Thyroid gland (tissue), 4 donors: Measurements from ENCODE around the gene RFTN1. TPM values are rescaled to one million over a fixed set of nuclear protein-coding genes. Genes with fewer than 3 reads are reported as not detected.
A peak's percentile ranks its signal among the peaks of the same experiment; 100 is the strongest.

Experiments
- DNase-seq, 2 donors: peaks; one replicate each; pipeline ENCODE4 v3.0.0-alpha.2; 2019
- H3K27ac ChIP-seq, 3 donors: fragments of 200-600 bp; sonication (generic); 1 replicate in 2 of 3; 2 replicates in 1 of 3; pipeline ENCODE4 v1.5.1; 2016 to 2019; ENCODE audit warnings: mild to moderate bottlenecking in 1 of 3, moderate library complexity in 1 of 3
- H3K27me3 ChIP-seq: fragments of 200-600 bp; sonication (generic); one replicate; pipeline ENCODE4 v1.5.1; 2019
- H3K36me3 ChIP-seq, 2 donors: fragments of 200-600 bp; sonication (generic); one replicate each; pipeline ENCODE4 v1.5.1; 2016 to 2019
- H3K4me1 ChIP-seq, 2 donors: fragments of 200-600 bp; sonication (generic); one replicate each; pipeline ENCODE4 v1.5.1; 2017 to 2019
- H3K4me3 ChIP-seq, 3 donors: fragments of 200-600 bp; sonication (generic); replicated peaks in 1 of 3; 1 replicate in 2 of 3; 2 replicates in 1 of 3; pipeline ENCODE4 v1.5.1; 2016; ENCODE audit warnings: mild to moderate bottlenecking in 1 of 3
- H3K9me3 ChIP-seq: fragments of 200-600 bp; sonication (generic); one replicate; pipeline ENCODE4 v1.5.1; 2017
- CTCF ChIP-seq, 6 experiments: fragments of 200-600 bp in 3 of 6; fragments of 450-650 bp in 3 of 6; sonication (generic) in 3 of 6; IDR thresholded peaks; one replicate each; pipeline ENCODE4 v1.5.1; 2016 to 2019; ENCODE audit warnings: antibody characterized with exemption in 6 of 6, mild to moderate bottlenecking in 2 of 6, inconsistent platforms in 1 of 6, moderate library complexity in 1 of 6
- POLR2A ChIP-seq, 2 donors: fragments of 450-650 bp; IDR thresholded peaks; one replicate each; pipeline ENCODE4 v1.6.1; 2017; ENCODE audit warnings: antibody characterized with exemption in 2 of 2, mild to moderate bottlenecking in 2 of 2, moderate library complexity in 1 of 2
- WGBS, 2 donors: methylation state at CpG; one replicate each; pipeline ENCODE4 v1.1.5; 2017; 5-methylcytosine and 5-hydroxymethylcytosine counted together
- intact Hi-C: fragments of 100-400 bp; cut with DNase I; formaldehyde crosslinking; loops from one replicate; pipeline ENCODE4 v1.15.1; 2023
- total RNA-seq, 4 donors: library from RNA; depleted of rRNA; stranded (reverse); fragments of >200 nt; gene quantifications; one replicate each; pipeline ENCODE4 v1.2.3, GENCODE V29; 2016

RFTN1 gene
- total RNA-seq, 4 donors from 2014 or later: 110 to 239 (median 153) TPM

- H3K27me3 ChIP-seq: no peaks in the 10 kb centered on the region
- intact Hi-C loops: no loop called here
- TF ChIP-seq POLR2A (IDR thresholded peaks at IDR 0.05) (no peak), CTCF (IDR thresholded peaks at IDR 0.05) (no peak)
- no peaks in the 10 kb centered on the region for H3K9me3 ChIP-seq
- no peaks in the 10 kb centered on the region for H3K36me3 ChIP-seq
- 89 to 97% methylated on average over 3 to 4 of the region's 4 CpGs for WGBS, 2 donors
- H3K27ac ChIP-seq: no peak overlapping the region
- no peak for DNase-seq
- no peak overlapping the region for H3K4me3 ChIP-seq
- H3K4me1 ChIP-seq: peaks cover 36 to 42% of the 10 kb centered on the region in 2 donors
Measured at GRCh38 chr3:16325850-16326249, 187.6 kb downstream of the RFTN1 start.

- no peaks in the 10 kb centered on the region for H3K9me3 ChIP-seq
- H3K36me3 ChIP-seq: no peaks in the 10 kb centered on the region
- DNase-seq: no peak
- WGBS, 2 donors: 95 to 96% methylated on average over 4 of the region's 4 CpGs
- intact Hi-C loops: no loop called here
- peak overlapping the region; percentile 93 to 95 (median 93) for H3K27ac ChIP-seq
- TF ChIP-seq POLR2A (IDR thresholded peaks at IDR 0.05) (no peak), CTCF (IDR thresholded peaks at IDR 0.05) (no peak)
- H3K4me1 ChIP-seq: peaks cover 29 to 35% of the 10 kb centered on the region in 2 donors
- no peak overlapping the region for H3K4me3 ChIP-seq
- no peaks in the 10 kb centered on the region for H3K27me3 ChIP-seq
Measured at GRCh38 chr3:16323737-16324136, 189.8 kb downstream of the RFTN1 start.

GRCh38 chr3:16322189-16322588 is 191.3 kb downstream of the RFTN1 start:
- no peaks in the 10 kb centered on the region for H3K9me3 ChIP-seq
- peak overlapping the region; percentile 82 to 95 (median 93) for H3K27ac ChIP-seq
- H3K4me1 ChIP-seq: peaks cover 24 to 30% of the 10 kb centered on the region in 2 donors
- H3K36me3 ChIP-seq: no peaks in the 10 kb centered on the region
- H3K27me3 ChIP-seq: no peaks in the 10 kb centered on the region
- intact Hi-C loops: no loop called here
- 48 to 67% methylated on average over 1 to 5 of the region's 5 CpGs for WGBS, 2 donors
- TF ChIP-seq CTCF (IDR thresholded peaks at IDR 0.05): peak in 2 of 6 experiments; percentile 4 to 46
- TF ChIP-seq POLR2A (IDR thresholded peaks at IDR 0.05): peak in 1 of 2 donors; percentile 50
- H3K4me3 ChIP-seq: no peak overlapping the region
- DNase-seq: peak; percentile 98

GRCh38 chr3:16320711-16321110 is 192.8 kb downstream of the RFTN1 start:
- no peak overlapping the region for H3K4me3 ChIP-seq
- WGBS, 2 donors: 94 to 95% methylated on average over 3 of the region's 3 CpGs
- H3K9me3 ChIP-seq: no peaks in the 10 kb centered on the region
- no peak for TF ChIP-seq POLR2A (IDR thresholded peaks at IDR 0.05)
- TF ChIP-seq CTCF (IDR thresholded peaks at IDR 0.05): no peak
- H3K36me3 ChIP-seq: peaks cover 0 to 5% of the 10 kb centered on the region in 2 donors
- peaks cover 24 to 30% of the 10 kb centered on the region in 2 donors for H3K4me1 ChIP-seq
- DNase-seq: no peak
- intact Hi-C loops: no loop called here
- no peaks in the 10 kb centered on the region for H3K27me3 ChIP-seq
- H3K27ac ChIP-seq: peak overlapping the region; percentile 82 to 95 (median 90)

- no peaks in the 10 kb centered on the region for H3K27me3 ChIP-seq
- 91% methylated on average over 4 of the region's 4 CpGs for WGBS, 2 donors
- peaks cover 24 to 30% of the 10 kb centered on the region in 2 donors for H3K4me1 ChIP-seq
- TF ChIP-seq POLR2A (IDR thresholded peaks at IDR 0.05): no peak
- no peak for TF ChIP-seq CTCF (IDR thresholded peaks at IDR 0.05)
- peaks cover 0 to 5% of the 10 kb centered on the region in 2 donors for H3K36me3 ChIP-seq
- DNase-seq: no peak
- H3K27ac ChIP-seq: peak overlapping the region in 1 of 3 donors; percentile 4
- no peak overlapping the region for H3K4me3 ChIP-seq
- H3K9me3 ChIP-seq: no peaks in the 10 kb centered on the region
- intact Hi-C loops: no loop called here
Measured at GRCh38 chr3:16319723-16320122, 193.8 kb downstream of the RFTN1 start.
